Lower leg skin (tissue), 3 donors: ENCODE data around the gene KCNJ16.

Experiments
- CTCF ChIP-seq, 3 donors: fragments of 450-650 bp; IDR thresholded peaks; one replicate each; pipeline ENCODE4 v1.5.1; 2016; ENCODE audit warnings: antibody characterized with exemption in 3 of 3, mild to moderate bottlenecking in 3 of 3, moderate library complexity in 2 of 3
- POLR2A ChIP-seq, 2 donors: fragments of 450-650 bp; IDR thresholded peaks; one replicate each; pipeline ENCODE4 v1.6.1; 2016 to 2017; ENCODE audit warnings: antibody characterized with exemption in 2 of 2, mild to moderate bottlenecking in 1 of 2, moderate library complexity in 1 of 2

- TF ChIP-seq CTCF (IDR thresholded peaks at IDR 0.05) (no peak), POLR2A (IDR thresholded peaks at IDR 0.05) (no peak)
These were observed 62.6 kb downstream of the KCNJ16 start for GRCh38 chr17:70137451-70138230.
